Gastrocnemius medialis (tissue), 4 donors: ENCODE measurements around the gene ANAPC7.

ENCODE experiments used
- CTCF ChIP-seq, 5 experiments: fragments of 450-650 bp in 3 of 5; fragments of 200-600 bp in 2 of 5; sonication (generic) in 2 of 5; IDR thresholded peaks in 4 of 5; conservative IDR thresholded peaks in 1 of 5; 1 replicate in 4 of 5; 2 replicates in 1 of 5; pipeline ENCODE4 v1.5.1; 2016 to 2019; ENCODE audit warnings: antibody characterized with exemption in 5 of 5, mild to moderate bottlenecking in 3 of 5, moderate library complexity in 3 of 5
- POLR2A ChIP-seq, 2 donors: fragments of 450-650 bp; IDR thresholded peaks; one replicate each; pipeline ENCODE4 v1.6.1; 2017; ENCODE audit warnings: antibody characterized with exemption in 2 of 2, mild to moderate bottlenecking in 2 of 2, moderate library complexity in 2 of 2

GRCh38 chr12:110339184-110339952, 64.1 kb downstream of the ANAPC7 start:
- TF ChIP-seq CTCF (IDR thresholded peaks at IDR 0.05 in 4 of 5, conservative IDR thresholded peaks at IDR 0.05 in 1 of 5), result no peak
- no peak for TF ChIP-seq POLR2A (IDR thresholded peaks at IDR 0.05)
